DOHH2 (cell line): ENCODE data around the gene NR4A3.

Source experiments
- CTCF ChIP-seq: fragments of 200-600 bp; sonication (generic); IDR thresholded peaks from one replicate; pipeline ENCODE4 v1.5.1; 2014; ENCODE audit warnings: antibody characterized with exemption, mild to moderate bottlenecking, low read depth, low read length; ENCODE audit not compliant: poor library complexity, severe bottlenecking
- EZH2phosphoT487 ChIP-seq: fragments of 200-600 bp; sonication (generic); IDR thresholded peaks from 2 replicates; pipeline ENCODE4 v1.6.1; 2017; ENCODE audit warnings: borderline replicate concordance, mild to moderate bottlenecking, antibody characterized with exemption, low read length, moderate library complexity, mixed read lengths

- no peak for TF ChIP-seq CTCF
- no peak for TF ChIP-seq EZH2phosphoT487
Observed at GRCh38 chr9:99822109-99822805, 572 bp downstream of the NR4A3 start.
